ENCODE results near the gene LLGL2.

DNA sequence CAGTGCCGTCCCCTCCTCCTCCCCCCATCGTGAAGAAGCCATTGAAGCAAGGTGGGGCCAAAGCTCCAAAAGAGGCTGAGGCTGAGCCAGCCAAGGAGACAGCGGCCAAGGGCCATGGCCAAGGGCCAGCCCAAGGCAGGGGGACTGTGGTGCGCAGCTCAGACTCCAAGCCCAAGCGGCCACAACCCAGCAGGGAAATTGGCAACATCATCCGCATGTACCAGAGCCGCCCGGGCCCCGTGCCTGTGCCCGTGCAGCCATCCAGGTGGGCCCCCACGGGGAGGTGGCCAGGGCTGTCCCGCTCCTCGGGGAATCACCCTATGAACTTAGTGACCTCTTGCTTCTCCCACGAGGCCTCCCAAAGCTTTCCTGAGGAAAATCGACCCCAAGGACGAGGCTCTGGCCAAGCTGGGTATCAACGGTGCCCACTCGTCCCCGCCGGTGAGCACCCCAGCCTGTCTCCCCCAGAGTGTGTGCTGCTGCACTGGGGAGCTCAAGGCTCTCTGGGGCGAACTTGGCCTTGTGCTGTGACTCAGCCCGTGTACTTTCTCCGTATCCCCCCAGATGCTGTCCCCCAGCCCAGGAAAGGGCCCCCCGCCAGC is 91.1 kb downstream of the LLGL2 start:
- TF ChIP-seq, protein P1, sequence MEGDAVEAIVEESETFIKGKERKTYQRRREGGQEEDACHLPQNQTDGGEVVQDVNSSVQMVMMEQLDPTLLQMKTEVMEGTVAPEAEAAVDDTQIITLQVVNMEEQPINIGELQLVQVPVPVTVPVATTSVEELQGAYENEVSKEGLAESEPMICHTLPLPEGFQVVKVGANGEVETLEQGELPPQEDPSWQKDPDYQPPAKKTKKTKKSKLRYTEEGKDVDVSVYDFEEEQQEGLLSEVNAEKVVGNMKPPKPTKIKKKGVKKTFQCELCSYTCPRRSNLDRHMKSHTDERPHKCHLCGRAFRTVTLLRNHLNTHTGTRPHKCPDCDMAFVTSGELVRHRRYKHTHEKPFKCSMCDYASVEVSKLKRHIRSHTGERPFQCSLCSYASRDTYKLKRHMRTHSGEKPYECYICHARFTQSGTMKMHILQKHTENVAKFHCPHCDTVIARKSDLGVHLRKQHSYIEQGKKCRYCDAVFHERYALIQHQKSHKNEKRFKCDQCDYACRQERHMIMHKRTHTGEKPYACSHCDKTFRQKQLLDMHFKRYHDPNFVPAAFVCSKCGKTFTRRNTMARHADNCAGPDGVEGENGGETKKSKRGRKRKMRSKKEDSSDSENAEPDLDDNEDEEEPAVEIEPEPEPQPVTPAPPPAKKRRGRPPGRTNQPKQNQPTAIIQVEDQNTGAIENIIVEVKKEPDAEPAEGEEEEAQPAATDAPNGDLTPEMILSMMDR (IDR thresholded peaks at IDR 0.05; ENCODE audit: low read depth, low read length, poor library complexity, severe bottlenecking), result no peak
- no peak for TF ChIP-seq EZH2phosphoT487 (IDR thresholded peaks at IDR 0.05; ENCODE audit: borderline replicate concordance, low read length)
